Measurements from ENCODE around the gene SELP.

GRCh38 chr1:169586067-169586394, 43.9 kb downstream of the SELP start:
- TF ChIP-seq CTCF (IDR thresholded peaks at IDR 0.05; ENCODE audit: insufficient read depth, low read length, poor library complexity, severe bottlenecking) (no peak), EZH2phosphoT487 (conservative IDR thresholded peaks at IDR 0.05; ENCODE audit: low read length) (no peak)

All from SU-DHL-6 (cell line).